Keratinocyte (primary cell): Measurements from ENCODE around the gene METTL22. TPM values are rescaled to one million over a fixed set of nuclear protein-coding genes. Genes with fewer than 3 reads are reported as not detected.

Source experiments
- DNase-seq: peaks from one replicate; pipeline ENCODE4 v3.0.0-alpha.2; 2011; ENCODE audit warnings: low read depth, missing footprints, low spot score
- FAIRE-seq: peaks from 2 replicates; lab custom pipeline; 2011; peaks lifted over from hg19 to GRCh38; lab: Jason Lieb, UNC
- H2AFZ ChIP-seq: 2 replicates; pipeline ENCODE4 v1.6.0; 2012; ENCODE audit warnings: low read length, control low read depth, inconsistent platforms; ENCODE audit not compliant: control insufficient read depth
- H3K27ac ChIP-seq: 2 replicates; pipeline ENCODE4 v1.5.1; 2011; ENCODE audit warnings: low read length; ENCODE audit not compliant: control insufficient read depth, insufficient read depth
- H3K27me3 ChIP-seq: 3 replicates; pipeline ENCODE4 v1.6.0; 2011; ENCODE audit warnings: low read length; ENCODE audit not compliant: control insufficient read depth, insufficient read depth; ENCODE audit errors: extremely low read depth
- H3K36me3 ChIP-seq, 2 experiments: 2 replicates in 1 of 2; 3 replicates in 1 of 2; pipeline ENCODE4 v1.5.1; 2011; ENCODE audit warnings: low read length in 2 of 2, mild to moderate bottlenecking in 1 of 2; ENCODE audit not compliant: control insufficient read depth in 2 of 2, insufficient read depth in 2 of 2; ENCODE audit errors: extremely low read depth in 1 of 2
- H3K4me1 ChIP-seq: 3 replicates; pipeline ENCODE4 v1.5.1; 2011; ENCODE audit warnings: low read length; ENCODE audit not compliant: control insufficient read depth, insufficient read depth; ENCODE audit errors: extremely low read depth
- H3K4me2 ChIP-seq: 3 replicates; pipeline ENCODE4 v1.6.0; 2011; ENCODE audit warnings: low read depth, low read length; ENCODE audit not compliant: control insufficient read depth, insufficient read depth; ENCODE audit errors: extremely low read depth
- H3K4me3 ChIP-seq, 3 experiments: fragments of 200-600 bp in 1 of 3; sonication (generic) in 1 of 3; 2 replicates in 2 of 3; 3 replicates in 1 of 3; pipeline ENCODE4 v1.5.1; 2011 to 2016; ENCODE audit warnings: low read length in 3 of 3, mild to moderate bottlenecking in 3 of 3, control low read depth in 2 of 3, inconsistent platforms in 1 of 3, low read depth in 1 of 3, mixed read lengths in 1 of 3, mixed run types in 1 of 3, moderate library complexity in 1 of 3; ENCODE audit not compliant: control insufficient read depth in 2 of 3, insufficient read depth in 2 of 3; ENCODE audit errors: extremely low read depth in 1 of 3
- H3K79me2 ChIP-seq: 2 replicates; pipeline ENCODE4 v1.6.0; 2012; ENCODE audit warnings: low read length; ENCODE audit not compliant: control insufficient read depth, insufficient read depth
- H3K9ac ChIP-seq: 3 replicates; pipeline ENCODE4 v1.6.0; 2011; ENCODE audit warnings: low read length; ENCODE audit not compliant: control insufficient read depth, insufficient read depth; ENCODE audit errors: extremely low read depth
- H3K9me1 ChIP-seq: 3 replicates; pipeline ENCODE4 v1.6.0; 2011; ENCODE audit warnings: low read length; ENCODE audit not compliant: control insufficient read depth, insufficient read depth; ENCODE audit errors: extremely low read depth
- H3K9me3 ChIP-seq: 2 replicates; pipeline ENCODE4 v1.5.1; 2012; ENCODE audit warnings: low read depth, low read length; ENCODE audit not compliant: control insufficient read depth
- H4K20me1 ChIP-seq: 3 replicates; pipeline ENCODE4 v1.6.0; 2011; ENCODE audit warnings: low read length; ENCODE audit not compliant: control insufficient read depth, insufficient read depth; ENCODE audit errors: extremely low read depth
- EZH2 ChIP-seq: IDR thresholded peaks from one replicate; pipeline ENCODE4 v1.6.1; 2012; ENCODE audit warnings: inconsistent platforms, mild to moderate bottlenecking, low read length, moderate library complexity
- dilution Hi-C: fragments of 300-500 bp; cut with MboI; formaldehyde crosslinking; loops from one replicate; pipeline ENCODE4 v1.7.0; 2020; ENCODE audit warnings: low sequenced_read_pairs; ENCODE audit not compliant: extremely low pct_ligation_motif_present
- polyA plus RNA-seq, 5 experiments: library from polyadenylated mRNA; depleted of rRNA in 3 of 5; stranded (reverse) in 3 of 5; stranded (forward) in 1 of 5; unstranded in 1 of 5; fragments of >200 nt; gene quantifications; 1 replicate in 1 of 5; 2 replicates in 3 of 5; 3 replicates in 1 of 5; pipeline versions ENCODE4 v1.2.1 to v1.2.3, GENCODE V29; 2011 to 2012; ENCODE audit warnings: missing spikeins in 2 of 5, low read depth in 1 of 5, low replicate concordance in 1 of 5
- TF ChIP-seq, protein P1 (sequence below), 3 experiments: IDR thresholded peaks in 1 of 3; conservative IDR thresholded peaks in 1 of 3; optimal IDR thresholded peaks in 1 of 3; 2 replicates in 2 of 3; 3 replicates in 1 of 3; pipeline versions ENCODE3 to v1.5.1; 2011; ENCODE audit warnings: low read length in 3 of 3, mild to moderate bottlenecking in 3 of 3, moderate library complexity in 2 of 3, control low read depth in 1 of 3, inconsistent platforms in 1 of 3; ENCODE audit not compliant: insufficient read depth in 2 of 3; ENCODE audit errors: extremely low read depth in 1 of 3

Gene METTL22
- polyA plus RNA-seq, 1 donor (not counting 4 experiments of a cell fraction or from before 2014, with no cell fraction given), result 31.1 TPM

DNA sequence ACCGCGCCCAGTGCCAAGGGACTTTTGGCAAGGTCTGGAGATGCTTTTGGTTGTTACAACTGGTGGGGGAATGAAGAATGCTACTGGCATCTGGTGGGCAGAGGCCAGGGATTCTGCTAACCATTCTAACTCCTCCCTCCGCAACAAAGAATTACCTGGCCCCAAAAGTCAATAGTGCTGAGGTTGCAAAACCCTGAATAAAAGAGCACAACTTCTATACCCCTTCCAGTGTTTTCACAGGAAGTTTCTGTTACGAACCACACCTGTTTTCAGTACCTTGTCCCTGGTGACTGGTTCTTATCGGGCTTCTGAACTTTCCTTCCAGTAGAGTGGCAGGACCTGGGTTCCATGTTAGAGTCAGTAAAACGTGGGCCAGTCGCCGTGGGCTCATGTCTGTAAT lies 70.2 kb downstream of the METTL22 start:
- H3K4me3 ChIP-seq, result no peak overlapping the region
- TF ChIP-seq, protein P1, sequence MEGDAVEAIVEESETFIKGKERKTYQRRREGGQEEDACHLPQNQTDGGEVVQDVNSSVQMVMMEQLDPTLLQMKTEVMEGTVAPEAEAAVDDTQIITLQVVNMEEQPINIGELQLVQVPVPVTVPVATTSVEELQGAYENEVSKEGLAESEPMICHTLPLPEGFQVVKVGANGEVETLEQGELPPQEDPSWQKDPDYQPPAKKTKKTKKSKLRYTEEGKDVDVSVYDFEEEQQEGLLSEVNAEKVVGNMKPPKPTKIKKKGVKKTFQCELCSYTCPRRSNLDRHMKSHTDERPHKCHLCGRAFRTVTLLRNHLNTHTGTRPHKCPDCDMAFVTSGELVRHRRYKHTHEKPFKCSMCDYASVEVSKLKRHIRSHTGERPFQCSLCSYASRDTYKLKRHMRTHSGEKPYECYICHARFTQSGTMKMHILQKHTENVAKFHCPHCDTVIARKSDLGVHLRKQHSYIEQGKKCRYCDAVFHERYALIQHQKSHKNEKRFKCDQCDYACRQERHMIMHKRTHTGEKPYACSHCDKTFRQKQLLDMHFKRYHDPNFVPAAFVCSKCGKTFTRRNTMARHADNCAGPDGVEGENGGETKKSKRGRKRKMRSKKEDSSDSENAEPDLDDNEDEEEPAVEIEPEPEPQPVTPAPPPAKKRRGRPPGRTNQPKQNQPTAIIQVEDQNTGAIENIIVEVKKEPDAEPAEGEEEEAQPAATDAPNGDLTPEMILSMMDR (optimal IDR thresholded peaks at IDR 0.05 in 1 of 3, IDR thresholded peaks at IDR 0.05 in 1 of 3, conservative IDR thresholded peaks at IDR 0.05 in 1 of 3; ENCODE audit: extremely low read depth in 1 of 3, insufficient read depth in 2 of 3, low read length in 3 of 3), result no peak
- no peak for TF ChIP-seq EZH2

DNA sequence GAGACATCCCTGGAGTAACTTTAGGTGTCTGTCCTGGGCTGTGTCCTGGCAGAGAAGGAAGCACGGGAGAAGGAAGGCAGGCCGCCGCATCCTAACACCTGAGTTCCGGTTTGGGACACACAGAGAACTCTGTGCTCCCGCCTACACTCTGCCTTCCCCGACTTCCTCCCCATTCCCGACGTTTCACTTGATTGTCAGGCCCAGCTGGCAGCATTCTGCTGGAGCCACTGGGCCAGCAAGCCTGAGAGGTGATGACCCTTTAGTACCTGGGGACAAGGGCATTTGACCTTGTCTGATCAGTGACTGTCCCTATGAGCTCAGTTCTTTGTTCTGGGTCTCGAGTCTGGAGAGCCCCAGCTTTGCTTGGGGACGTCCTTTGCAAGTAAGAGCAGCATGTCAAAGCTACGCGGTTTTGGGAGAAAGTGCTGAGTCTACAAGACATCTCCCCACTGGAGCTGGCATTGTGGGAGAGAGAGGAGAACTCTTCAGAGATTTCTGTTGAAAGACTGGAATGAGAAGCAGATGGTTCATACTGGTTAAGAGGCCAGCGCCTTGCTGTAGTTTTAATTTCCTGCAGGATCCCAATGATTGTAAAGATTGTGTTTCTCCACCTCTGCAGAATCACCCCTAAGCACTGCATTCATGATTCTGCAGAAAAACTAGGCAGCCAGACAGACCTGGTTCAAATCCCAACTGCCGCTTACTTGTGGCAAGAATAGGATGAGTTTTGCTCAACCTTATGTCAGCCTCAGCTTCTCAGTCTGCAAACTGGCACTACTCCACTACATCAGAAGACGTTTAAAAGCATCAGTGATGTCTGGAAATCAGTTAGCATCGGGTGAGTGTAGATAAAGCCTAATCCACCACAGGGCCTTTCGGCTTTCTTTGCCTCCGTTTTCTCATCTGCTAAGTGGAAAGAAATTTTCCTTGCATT lies 73.6 kb downstream of the METTL22 start:
- no peak for DNase-seq
- Histone ChIP-seq H3K4me2 (no peak overlapping the region), H3K27me3 (no peaks in the 10 kb centered on the region), H3K9me1 (no peaks in the 10 kb centered on the region), H2AFZ (no peak overlapping the region), H4K20me1 (no peaks in the 10 kb centered on the region), H3K36me3 (no peaks in the 10 kb centered on the region), H3K9ac (no peak overlapping the region), H3K9me3 (peaks cover under 1% of the 10 kb centered on the region), H3K79me2 (no peaks in the 10 kb centered on the region), H3K27ac (no peak overlapping the region), H3K4me1 (no peaks in the 10 kb centered on the region), H3K4me3 (no peak overlapping the region)
- no peak for TF ChIP-seq EZH2
- TF ChIP-seq, protein P1 (optimal IDR thresholded peaks at IDR 0.05 in 1 of 3, IDR thresholded peaks at IDR 0.05 in 1 of 3, conservative IDR thresholded peaks at IDR 0.05 in 1 of 3; ENCODE audit: extremely low read depth in 1 of 3, insufficient read depth in 2 of 3, low read length in 3 of 3), result no peak
- dilution Hi-C loops, result no loop called here
- no peak for FAIRE-seq

More for the DNA sequence above, 70.2 kb downstream of the METTL22 start:
- Histone ChIP-seq H2AFZ (no peak overlapping the region), H4K20me1 (peaks cover 2% of the 10 kb centered on the region), H3K9me3 (peaks cover 10% of the 10 kb centered on the region), H3K9me1 (no peaks in the 10 kb centered on the region), H3K4me2 (no peak overlapping the region), H3K27ac (no peak overlapping the region), H3K9ac (no peak overlapping the region), H3K36me3 (no peaks in the 10 kb centered on the region), H3K79me2 (no peaks in the 10 kb centered on the region), H3K27me3 (no peaks in the 10 kb centered on the region), H3K4me1 (peaks cover 2% of the 10 kb centered on the region)
- no peak for FAIRE-seq
- dilution Hi-C loops, result no loop called here
- no peak for DNase-seq
